DOHH2 (cell line): ENCODE results near the gene NINJ2.
A peak's percentile ranks its signal among the peaks of the same experiment; 100 is the strongest.

Experiments
- H3F3A ChIP-seq: fragments of 200-600 bp; sonication (generic), shearing (Covaris generic); 2 replicates; pipeline ENCODE4 v1.6.0; 2016; ENCODE audit warnings: antibody characterized with exemption, mild to moderate bottlenecking; ENCODE audit not compliant: control insufficient read depth, insufficient read depth
- H3K27ac ChIP-seq: fragments of 200-600 bp; sonication (generic); 2 replicates; pipeline ENCODE4 v1.5.1; 2014; ENCODE audit warnings: low read depth, mild to moderate bottlenecking, low read length, moderate library complexity
- H3K27me3 ChIP-seq: fragments of 200-600 bp; sonication (generic); 2 replicates; pipeline ENCODE4 v1.6.1; 2014; ENCODE audit warnings: mild to moderate bottlenecking, low read length, mixed read lengths; ENCODE audit not compliant: control insufficient read depth
- H3K36me3 ChIP-seq: fragments of 200-600 bp; sonication (generic); 2 replicates; pipeline ENCODE4 v1.6.1; 2014; ENCODE audit warnings: mild to moderate bottlenecking, low read length, moderate library complexity, mixed read lengths; ENCODE audit not compliant: control insufficient read depth
- H3K4me1 ChIP-seq: fragments of 200-600 bp; sonication (generic); 2 replicates; pipeline ENCODE4 v1.6.1; 2014; ENCODE audit warnings: mild to moderate bottlenecking, low read length, mixed read lengths; ENCODE audit not compliant: control insufficient read depth
- H3K4me2 ChIP-seq: fragments of 200-600 bp; sonication (generic); 2 replicates; pipeline ENCODE4 v1.6.0; 2014; ENCODE audit warnings: mild to moderate bottlenecking, low read length, moderate library complexity
- H3K4me3 ChIP-seq: fragments of 200-600 bp; sonication (generic); 2 replicates; pipeline ENCODE4 v1.5.1; 2014; ENCODE audit warnings: mild to moderate bottlenecking, low read length, mixed read lengths
- H3K79me2 ChIP-seq: fragments of 200-600 bp; sonication (generic); 2 replicates; pipeline ENCODE4 v1.6.1; 2014; ENCODE audit warnings: mild to moderate bottlenecking, low read length, mixed read lengths; ENCODE audit not compliant: control insufficient read depth
- H3K9me2 ChIP-seq: fragments of 200-600 bp; sonication (generic); replicated peaks from 2 replicates; pipeline ENCODE4 v1.6.1; 2014; ENCODE audit warnings: mild to moderate bottlenecking, low read length, mixed read lengths; ENCODE audit not compliant: control insufficient read depth
- H3K9me3 ChIP-seq: fragments of 200-600 bp; sonication (generic); 2 replicates; pipeline ENCODE4 v1.6.1; 2014; ENCODE audit warnings: antibody characterized with exemption, low read length, mixed read lengths; ENCODE audit not compliant: control insufficient read depth, insufficient read depth
- H4K20me1 ChIP-seq: fragments of 200-600 bp; sonication (generic); 2 replicates; pipeline ENCODE4 v1.6.0; 2014; ENCODE audit warnings: low read depth, mild to moderate bottlenecking, antibody characterized with exemption, low read length, moderate library complexity; ENCODE audit not compliant: control insufficient read depth, insufficient read depth
- CTCF ChIP-seq: fragments of 200-600 bp; sonication (generic); IDR thresholded peaks from one replicate; pipeline ENCODE4 v1.5.1; 2014; ENCODE audit warnings: antibody characterized with exemption, mild to moderate bottlenecking, low read depth, low read length; ENCODE audit not compliant: poor library complexity, severe bottlenecking
- EZH2phosphoT487 ChIP-seq: fragments of 200-600 bp; sonication (generic); IDR thresholded peaks from 2 replicates; pipeline ENCODE4 v1.6.1; 2017; ENCODE audit warnings: borderline replicate concordance, mild to moderate bottlenecking, antibody characterized with exemption, low read length, moderate library complexity, mixed read lengths

Gene NINJ2

DNA sequence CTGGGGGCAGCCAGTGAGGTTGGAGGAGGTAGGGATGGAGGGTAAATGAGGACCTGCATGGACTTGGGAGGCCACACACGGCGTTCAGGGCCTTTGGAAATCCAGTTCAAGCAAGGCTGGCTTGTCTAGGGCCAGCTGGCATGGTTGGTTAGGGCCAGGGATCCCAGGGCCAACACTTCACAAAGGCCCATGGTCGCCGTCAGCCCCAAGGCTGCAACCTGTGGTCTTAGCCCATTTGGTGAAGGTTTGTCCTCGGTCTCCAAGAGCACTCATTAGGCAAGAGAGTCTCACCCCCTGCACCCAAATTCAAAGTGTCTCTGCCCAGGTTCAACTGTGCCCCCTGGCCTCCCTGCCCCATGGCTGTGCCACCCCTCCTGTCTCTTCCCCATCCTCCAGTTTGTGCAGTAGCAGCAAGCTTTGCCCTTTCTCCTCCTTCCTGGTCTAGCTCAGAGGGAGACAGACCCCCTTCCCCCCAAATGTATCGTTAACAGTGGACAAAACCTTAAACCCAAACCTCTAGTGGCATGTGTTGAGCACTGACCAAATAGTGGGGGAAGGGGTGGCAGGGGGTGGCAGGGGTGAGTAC, 94.1 kb downstream of the NINJ2 start:
- Histone ChIP-seq H3K79me2 (no peaks in the 10 kb centered on the region), H4K20me1 (no peaks in the 10 kb centered on the region), H3K4me2 (peak overlapping the region; percentile 90), H3K4me1 (peaks cover 9% of the 10 kb centered on the region), H3K4me3 (peak overlapping the region; percentile 73; the same call in 1 of the 2 replicates), H3K9me3 (no peaks in the 10 kb centered on the region), H3F3A (no peaks in the 10 kb centered on the region), H3K36me3 (no peaks in the 10 kb centered on the region), H3K27me3 (no peaks in the 10 kb centered on the region), H3K9me2 (no peaks in the 10 kb centered on the region), H3K27ac (no peak overlapping the region)
- TF ChIP-seq CTCF (no peak), EZH2phosphoT487 (no peak)

GRCh38 chr12:568486-568885, 94.8 kb downstream of the NINJ2 start:
- Histone ChIP-seq H3K79me2 (no peaks in the 10 kb centered on the region), H3K4me2 (no peak overlapping the region), H3K27ac (no peak overlapping the region), H4K20me1 (no peaks in the 10 kb centered on the region), H3K9me2 (no peaks in the 10 kb centered on the region), H3K4me3 (no peak overlapping the region), H3K27me3 (no peaks in the 10 kb centered on the region), H3K36me3 (no peaks in the 10 kb centered on the region), H3K4me1 (peaks cover 14% of the 10 kb centered on the region), H3F3A (no peaks in the 10 kb centered on the region), H3K9me3 (no peaks in the 10 kb centered on the region)
- TF ChIP-seq CTCF (no peak), EZH2phosphoT487 (no peak)

DNA sequence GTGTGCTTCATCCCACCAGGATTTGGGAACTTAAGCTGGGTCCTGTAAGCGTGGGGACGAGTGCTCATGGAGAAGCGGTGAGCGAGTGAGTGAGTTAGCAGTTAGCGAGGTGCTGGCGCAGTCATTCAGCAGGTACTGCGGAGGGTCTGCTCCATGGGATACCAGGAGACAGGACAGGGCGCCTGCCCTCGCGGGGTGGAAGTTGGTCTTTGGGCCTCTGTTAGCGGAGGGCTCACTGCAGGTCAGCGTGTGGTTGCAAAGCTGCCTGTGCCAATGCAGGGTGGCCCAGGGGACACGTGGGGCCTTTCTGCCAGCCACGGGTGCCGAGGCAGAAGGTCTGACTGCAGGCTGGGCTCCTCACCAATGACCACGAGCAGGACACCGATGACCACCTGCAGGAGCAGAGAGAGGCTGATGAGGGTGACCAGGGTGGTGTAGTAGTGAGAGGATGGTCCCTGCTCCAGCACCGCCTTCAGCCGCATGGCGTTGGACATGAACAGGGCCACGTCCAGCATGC, 97.6 kb downstream of the NINJ2 start:
- Histone ChIP-seq H3K4me2 (no peak overlapping the region), H3K27me3 (no peaks in the 10 kb centered on the region), H3K4me3 (no peak overlapping the region), H3K36me3 (no peaks in the 10 kb centered on the region), H3K79me2 (no peaks in the 10 kb centered on the region), H3K9me3 (no peaks in the 10 kb centered on the region), H3K27ac (no peak overlapping the region), H4K20me1 (no peaks in the 10 kb centered on the region), H3F3A (no peaks in the 10 kb centered on the region), H3K9me2 (no peaks in the 10 kb centered on the region), H3K4me1 (peaks cover 20% of the 10 kb centered on the region)
- no peak for TF ChIP-seq EZH2phosphoT487
- TF ChIP-seq CTCF, result no peak
